Transverse colon (tissue), 4 donors: ENCODE results near the gene FAM117B. TPM values are rescaled to one million over a fixed set of nuclear protein-coding genes. Genes with fewer than 3 reads are reported as not detected.

Experiments
- DNase-seq: peaks from one replicate; pipeline ENCODE4 v3.0.0-alpha.2; 2019
- H3K27ac ChIP-seq, 4 donors: fragments of 200-600 bp; sonication (generic); 2 replicates each; pipeline ENCODE4 v1.5.1; 2016 to 2018; ENCODE audit warnings: inconsistent platforms in 4 of 4
- H3K27me3 ChIP-seq: fragments of 200-600 bp; sonication (generic); 2 replicates; pipeline ENCODE4 v1.5.1; 2017; ENCODE audit warnings: inconsistent platforms
- H3K36me3 ChIP-seq, 4 donors: fragments of 200-600 bp; sonication (generic); 2 replicates each; pipeline ENCODE4 v1.5.1; 2017 to 2019; ENCODE audit warnings: inconsistent platforms in 4 of 4
- H3K4me1 ChIP-seq, 4 donors: fragments of 200-600 bp; sonication (generic); 2 replicates each; pipeline ENCODE4 v1.5.1; 2017 to 2020; ENCODE audit warnings: inconsistent platforms in 4 of 4
- H3K4me3 ChIP-seq, 4 donors: fragments of 200-600 bp; sonication (generic); 1 replicate in 1 of 4; 2 replicates in 3 of 4; pipeline versions ENCODE4 v1.5.1 to v1.6.1; 2017 to 2019; ENCODE audit warnings: inconsistent platforms in 4 of 4
- H3K9me3 ChIP-seq, 2 donors: fragments of 200-600 bp; sonication (generic); 2 replicates each; pipeline ENCODE4 v1.5.1; 2017 to 2019; ENCODE audit warnings: inconsistent platforms in 2 of 2
- EP300 ChIP-seq: sonication (generic); formaldehyde crosslinking; IDR thresholded peaks from one replicate; pipeline ENCODE4 v1.6.1; 2017; ENCODE audit warnings: antibody characterized with exemption, low read depth
- POLR2A ChIP-seq: fragments of 450-650 bp; IDR thresholded peaks from one replicate; pipeline ENCODE4 v1.6.1; 2016; ENCODE audit warnings: antibody characterized with exemption, mild to moderate bottlenecking, moderate library complexity
- POLR2AphosphoS5 ChIP-seq, 3 donors: sonication (generic); formaldehyde crosslinking; IDR thresholded peaks; one replicate each; pipeline ENCODE4 v1.6.1; 2016; ENCODE audit warnings: antibody characterized with exemption in 3 of 3
- WGBS, 2 donors: methylation state at CpG; one replicate each; pipeline ENCODE4 v1.1.5; 2018; ENCODE audit warnings: low coverage in 1 of 2; 5-methylcytosine and 5-hydroxymethylcytosine counted together
- in situ Hi-C, 4 donors: fragments of 200-750 bp; cut with MboI; loops; one replicate each; pipeline versions ENCODE4 v1.15.0 to v1.15.1; 2017; ENCODE audit warnings: low sequenced_read_pairs in 3 of 4, low pct_ligation_motif_present in 1 of 4, low pct_unique_long_range_greater_than_20kb in 1 of 4
- intact Hi-C: fragments of 100-400 bp; cut with DNase I; formaldehyde crosslinking; loops from one replicate; pipeline ENCODE4 v1.15.1; 2023; ENCODE audit warnings: low total_unique reads
- total RNA-seq, 4 donors: library from RNA; depleted of rRNA; stranded (reverse); fragments of >200 nt; gene quantifications; one replicate each; pipeline ENCODE4 v1.1.0, GENCODE V29; 2016
- TF ChIP-seq, protein P1 (sequence below), 5 experiments: fragments of 200-600 bp in 3 of 5; fragments of 450-650 bp in 2 of 5; sonication (generic) in 3 of 5; IDR thresholded peaks; 1 replicate in 2 of 5; 2 replicates in 3 of 5; pipeline ENCODE4 v1.5.1; 2016 to 2017; ENCODE audit warnings: antibody characterized with exemption in 5 of 5, inconsistent platforms in 3 of 5, mild to moderate bottlenecking in 2 of 5, moderate library complexity in 1 of 5

The FAM117B gene
- total RNA-seq, 4 donors from 2014 or later = 11.1 to 21.3 (median 18.1) TPM

- TF ChIP-seq POLR2AphosphoS5 (IDR thresholded peaks at IDR 0.05) (no peak), POLR2A (no peak), EP300 (no peak)
- TF ChIP-seq, protein P1, sequence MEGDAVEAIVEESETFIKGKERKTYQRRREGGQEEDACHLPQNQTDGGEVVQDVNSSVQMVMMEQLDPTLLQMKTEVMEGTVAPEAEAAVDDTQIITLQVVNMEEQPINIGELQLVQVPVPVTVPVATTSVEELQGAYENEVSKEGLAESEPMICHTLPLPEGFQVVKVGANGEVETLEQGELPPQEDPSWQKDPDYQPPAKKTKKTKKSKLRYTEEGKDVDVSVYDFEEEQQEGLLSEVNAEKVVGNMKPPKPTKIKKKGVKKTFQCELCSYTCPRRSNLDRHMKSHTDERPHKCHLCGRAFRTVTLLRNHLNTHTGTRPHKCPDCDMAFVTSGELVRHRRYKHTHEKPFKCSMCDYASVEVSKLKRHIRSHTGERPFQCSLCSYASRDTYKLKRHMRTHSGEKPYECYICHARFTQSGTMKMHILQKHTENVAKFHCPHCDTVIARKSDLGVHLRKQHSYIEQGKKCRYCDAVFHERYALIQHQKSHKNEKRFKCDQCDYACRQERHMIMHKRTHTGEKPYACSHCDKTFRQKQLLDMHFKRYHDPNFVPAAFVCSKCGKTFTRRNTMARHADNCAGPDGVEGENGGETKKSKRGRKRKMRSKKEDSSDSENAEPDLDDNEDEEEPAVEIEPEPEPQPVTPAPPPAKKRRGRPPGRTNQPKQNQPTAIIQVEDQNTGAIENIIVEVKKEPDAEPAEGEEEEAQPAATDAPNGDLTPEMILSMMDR (IDR thresholded peaks at IDR 0.05) = no peak
- Histone ChIP-seq H3K27ac (no peak overlapping the region), H3K4me3 (no peak overlapping the region), H3K9me3 (peaks cover 17 to 18% of the 10 kb centered on the region in 2 donors), H3K4me1 (no peaks in the 10 kb centered on the region), H3K27me3 (no peaks in the 10 kb centered on the region), H3K36me3 (no peaks in the 10 kb centered on the region)
- in situ Hi-C loops (no loop called here), intact Hi-C loops (no loop called here)
- no peak for DNase-seq
- WGBS, 2 donors = 86% methylated on average over 3 of the region's 3 CpGs; no CpG with 5 or more reads in 1 of the 2 donors
These were observed 83.0 kb downstream of the FAM117B start for GRCh38 chr2:202717598-202718310.

GRCh38 chr2:202718614-202719013 lies 83.8 kb downstream of the FAM117B start:
- no peak for DNase-seq
- H3K27ac ChIP-seq = no peak overlapping the region
- WGBS, 2 donors = 77 to 81% methylated on average over 4 of the region's 4 CpGs
- no peak overlapping the region for H3K4me3 ChIP-seq
- H3K4me1 ChIP-seq = no peaks in the 10 kb centered on the region
- intact Hi-C loops (no loop called here), in situ Hi-C loops (no loop called here)
- no peaks in the 10 kb centered on the region for H3K27me3 ChIP-seq
- no peaks in the 10 kb centered on the region for H3K36me3 ChIP-seq
- TF ChIP-seq POLR2AphosphoS5 (IDR thresholded peaks at IDR 0.05) (no peak), EP300 (no peak), POLR2A (no peak)
- TF ChIP-seq, protein P1 (IDR thresholded peaks at IDR 0.05) = no peak
- peaks cover 11 to 14% of the 10 kb centered on the region in 2 donors for H3K9me3 ChIP-seq

- in situ Hi-C loops = no loop called here
- DNase-seq = no peak
- H3K9me3 ChIP-seq = peaks cover 11 to 12% of the 10 kb centered on the region in 2 donors
- H3K36me3 ChIP-seq = no peaks in the 10 kb centered on the region
- TF ChIP-seq EP300 (no peak), POLR2AphosphoS5 (IDR thresholded peaks at IDR 0.05) (no peak), POLR2A (no peak)
- TF ChIP-seq, protein P1 (IDR thresholded peaks at IDR 0.05) = no peak
- no peaks in the 10 kb centered on the region for H3K27me3 ChIP-seq
- intact Hi-C loops = no loop called here
- WGBS, 2 donors = 75 to 80% methylated on average over 2 of the region's 2 CpGs
- no peak overlapping the region for H3K27ac ChIP-seq
- H3K4me1 ChIP-seq = no peaks in the 10 kb centered on the region
- no peak overlapping the region for H3K4me3 ChIP-seq
These were observed 85.5 kb downstream of the FAM117B start for GRCh38 chr2:202720226-202720625.

GRCh38 chr2:202721621-202722020 lies 86.9 kb downstream of the FAM117B start:
- peaks cover 2 to 4% of the 10 kb centered on the region in 2 donors for H3K9me3 ChIP-seq
- H3K4me1 ChIP-seq = no peaks in the 10 kb centered on the region
- peaks cover 0 to 1% (median 0%) of the 10 kb centered on the region in 4 donors for H3K36me3 ChIP-seq
- intact Hi-C loops (no loop called here), in situ Hi-C loops (no loop called here)
- DNase-seq = no peak
- no peak overlapping the region for H3K4me3 ChIP-seq
- TF ChIP-seq, protein P1 (IDR thresholded peaks at IDR 0.05) = no peak
- TF ChIP-seq POLR2A (no peak), POLR2AphosphoS5 (IDR thresholded peaks at IDR 0.05) (no peak), EP300 (no peak)
- H3K27me3 ChIP-seq = no peaks in the 10 kb centered on the region
- H3K27ac ChIP-seq = no peak overlapping the region
- 86 to 94% methylated on average over 2 to 3 of the region's 3 CpGs for WGBS, 2 donors
